Central memory CD8-positive, alpha-beta T cell (primary cell): ENCODE data around the gene ANTKMT.
"Not testable (repeated sequence)": the region's sequence is repeated elsewhere in the genome, so short reads cannot be mapped to it uniquely, and the experiment has no call there.

Experiments
- ATAC-seq: fragments of 150-1000 bp; cut with Tn5 transposase; replicated peaks from 2 replicates; pipeline ENCODE4 v1.10.0; 2022; ENCODE audit warnings: mild to moderate bottlenecking, moderate FRiP score, moderate number of reproducible peaks; ENCODE audit not compliant: poor library complexity, severe bottlenecking; ENCODE audit errors: extremely low read depth
- DNase-seq, 2 donors: peaks; one replicate each; pipeline ENCODE4 v3.0.0; 2021; ENCODE audit warnings: low spot score in 2 of 2
- H3K27ac Mint-ChIP-seq: one replicate; pipeline ENCODE4 v1.8.0; 2022; ENCODE audit warnings: low read depth, mild to moderate bottlenecking, moderate library complexity, mixed read lengths
- H3K27me3 Mint-ChIP-seq: one replicate; pipeline ENCODE4 v1.8.0; 2022; ENCODE audit warnings: mixed read lengths
- H3K36me3 Mint-ChIP-seq: one replicate; pipeline ENCODE4 v1.8.0; 2022; ENCODE audit warnings: mild to moderate bottlenecking, moderate library complexity, mixed read lengths; ENCODE audit not compliant: insufficient read depth
- H3K4me1 Mint-ChIP-seq: one replicate; pipeline ENCODE4 v1.8.0; 2022; ENCODE audit warnings: mixed read lengths
- H3K4me3 Mint-ChIP-seq: one replicate; pipeline ENCODE4 v1.8.0; 2022; ENCODE audit warnings: mild to moderate bottlenecking, moderate library complexity, mixed read lengths
- H3K9me3 Mint-ChIP-seq: one replicate; pipeline ENCODE4 v1.8.0; 2022; ENCODE audit warnings: mixed read lengths

The ANTKMT gene

GRCh38 chr16:707062-707538 lies 13.8 kb upstream of the ANTKMT start:
- no peak overlapping the region for H3K27ac Mint-ChIP-seq
- peaks cover 48% of the 10 kb centered on the region for H3K27me3 Mint-ChIP-seq
- no peaks in the 10 kb centered on the region for H3K9me3 Mint-ChIP-seq
- ATAC-seq (no peak), DNase-seq (no peak)
- no peak overlapping the region for H3K4me3 Mint-ChIP-seq
- peaks cover 4% of the 10 kb centered on the region for H3K36me3 Mint-ChIP-seq
- no peaks in the 10 kb centered on the region for H3K4me1 Mint-ChIP-seq

DNA sequence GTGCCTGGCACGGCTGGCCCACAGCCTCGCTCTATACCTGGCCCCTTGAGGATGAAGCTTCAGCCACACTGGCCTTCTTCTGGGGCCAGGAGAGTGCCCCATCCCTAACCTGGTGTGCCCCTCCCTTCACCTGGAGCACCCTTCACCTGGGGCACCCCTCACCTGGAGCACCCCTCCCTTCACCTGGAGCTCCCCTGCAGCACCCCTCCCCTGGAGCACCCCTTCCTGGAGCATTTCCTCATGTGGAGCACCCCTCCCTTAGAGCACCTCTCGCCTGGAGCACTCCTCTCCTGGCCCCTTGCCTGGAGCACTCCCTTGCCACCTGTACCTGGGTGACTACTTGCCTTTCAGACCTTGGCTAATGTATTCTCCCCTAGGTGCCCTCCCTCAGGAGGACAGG lies 12.9 kb upstream of the ANTKMT start:
- Mint-ChIP-seq H3K9me3 (no peaks in the 10 kb centered on the region), H3K27me3 (peaks cover 39% of the 10 kb centered on the region), H3K4me3 (peak overlapping the region; percentile 5), H3K36me3 (peaks cover 1% of the 10 kb centered on the region), H3K27ac (no peak overlapping the region), H3K4me1 (no peaks in the 10 kb centered on the region)
- no peak for DNase-seq
- ATAC-seq, result no peak

DNA sequence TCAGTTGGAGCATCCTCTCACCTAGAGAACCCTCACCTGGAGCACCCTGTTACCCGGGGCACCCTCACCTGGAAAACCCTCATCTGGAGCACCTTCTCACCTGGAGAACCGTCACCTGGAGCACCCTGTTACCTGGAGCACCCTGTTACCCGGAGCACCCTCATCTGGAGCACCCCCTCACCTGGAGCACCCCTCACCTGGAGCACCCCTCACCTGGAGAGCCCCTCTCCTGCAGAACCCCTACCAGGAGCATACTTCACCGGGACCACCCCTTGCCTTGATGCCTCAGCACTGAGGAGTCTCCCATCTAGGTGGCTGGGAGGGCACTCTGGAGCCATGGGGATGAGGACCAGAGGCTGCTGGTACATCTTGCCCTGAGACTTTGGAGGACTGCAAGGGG lies 12.0 kb upstream of the ANTKMT start:
- Mint-ChIP-seq H3K4me3 (no peak overlapping the region), H3K27ac (no peak overlapping the region), H3K9me3 (no peaks in the 10 kb centered on the region), H3K4me1 (no peaks in the 10 kb centered on the region), H3K27me3 (peaks cover 36% of the 10 kb centered on the region), H3K36me3 (peaks cover 1% of the 10 kb centered on the region)
- DNase-seq (no peak), ATAC-seq (no peak)

- no peak for ATAC-seq
- H3K4me1 Mint-ChIP-seq, result no peaks in the 10 kb centered on the region
- peaks cover 36% of the 10 kb centered on the region for H3K27me3 Mint-ChIP-seq
- no peak for DNase-seq
- H3K4me3 Mint-ChIP-seq, result no peak overlapping the region
- H3K9me3 Mint-ChIP-seq, result no peaks in the 10 kb centered on the region
- no peaks in the 10 kb centered on the region for H3K36me3 Mint-ChIP-seq
- H3K27ac Mint-ChIP-seq, result no peak overlapping the region
These were observed 11.1 kb upstream of the ANTKMT start for GRCh38 chr16:709566-710499.

- peaks cover 36% of the 10 kb centered on the region for H3K27me3 Mint-ChIP-seq
- no peak overlapping the region for H3K27ac Mint-ChIP-seq
- H3K4me1 Mint-ChIP-seq, result no peaks in the 10 kb centered on the region
- no peak overlapping the region for H3K4me3 Mint-ChIP-seq
- ATAC-seq (no peak), DNase-seq (no peak)
- H3K36me3 Mint-ChIP-seq, result no peaks in the 10 kb centered on the region
- H3K9me3 Mint-ChIP-seq, result no peaks in the 10 kb centered on the region
These were observed 10.4 kb upstream of the ANTKMT start for GRCh38 chr16:710500-711075.

DNA sequence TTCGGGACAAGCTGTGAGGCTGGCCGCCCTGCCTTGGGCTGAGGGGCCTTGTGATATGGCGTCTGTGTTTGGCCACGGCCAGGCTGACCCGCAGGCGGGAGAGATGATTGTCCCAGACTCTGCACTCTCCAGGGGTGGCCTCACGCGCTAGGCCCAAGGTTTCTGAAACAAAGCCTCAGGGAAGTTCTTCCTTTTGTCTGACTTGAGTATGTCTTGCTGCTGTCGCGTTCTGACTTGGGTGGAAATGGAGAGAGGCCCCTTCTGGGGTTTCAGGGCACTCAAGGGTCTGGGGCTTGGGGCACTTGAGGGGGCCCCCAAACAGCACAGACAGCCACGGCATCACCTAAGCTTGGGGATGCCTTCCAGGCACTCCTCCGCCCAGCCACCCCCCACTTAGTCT lies 9.9 kb upstream of the ANTKMT start:
- no peak overlapping the region for H3K4me3 Mint-ChIP-seq
- DNase-seq (no peak), ATAC-seq (no peak)
- no peak overlapping the region for H3K27ac Mint-ChIP-seq
- peaks cover 36% of the 10 kb centered on the region for H3K27me3 Mint-ChIP-seq
- H3K4me1 Mint-ChIP-seq, result peaks cover 2% of the 10 kb centered on the region
- no peaks in the 10 kb centered on the region for H3K36me3 Mint-ChIP-seq
- no peaks in the 10 kb centered on the region for H3K9me3 Mint-ChIP-seq

DNA sequence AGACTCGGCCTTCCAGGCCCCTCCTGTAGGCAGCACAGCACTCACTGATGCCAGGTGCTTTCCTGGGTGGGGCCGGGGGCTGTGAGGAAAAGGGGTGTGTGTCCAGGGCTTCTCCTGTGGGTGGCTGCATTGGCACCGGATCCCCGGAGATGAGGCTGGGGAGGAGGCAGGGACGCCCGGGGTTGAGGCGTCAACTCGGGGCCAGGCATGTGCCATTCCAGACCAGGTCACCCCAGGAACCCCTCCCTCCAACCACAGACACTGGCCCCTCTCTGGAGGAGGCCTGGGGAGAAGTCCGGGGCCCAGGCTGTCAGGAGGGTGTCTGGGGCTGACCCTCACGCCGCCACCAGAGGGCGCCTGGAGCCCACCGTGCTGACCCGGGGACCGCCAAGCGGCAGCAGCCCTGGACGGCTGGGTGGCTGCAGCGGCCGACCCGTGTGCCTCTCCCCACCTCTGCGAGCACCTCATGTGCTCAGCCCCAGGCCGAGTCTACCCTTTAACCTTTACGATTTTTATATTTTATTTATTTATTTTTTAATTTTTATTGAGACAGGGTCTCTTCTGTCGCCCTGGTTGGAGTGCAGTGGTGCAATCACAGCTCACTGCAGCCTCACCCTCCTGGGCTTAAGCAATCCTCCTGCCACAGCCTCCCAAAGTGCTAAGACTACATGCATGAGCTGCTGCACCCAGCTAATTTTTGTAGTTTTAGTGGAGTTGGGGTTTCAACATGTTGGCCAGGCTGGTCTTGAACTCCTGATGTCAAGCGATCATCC lies 9.2 kb upstream of the ANTKMT start:
- H3K27me3 Mint-ChIP-seq, result peaks cover 31% of the 10 kb centered on the region

DNA sequence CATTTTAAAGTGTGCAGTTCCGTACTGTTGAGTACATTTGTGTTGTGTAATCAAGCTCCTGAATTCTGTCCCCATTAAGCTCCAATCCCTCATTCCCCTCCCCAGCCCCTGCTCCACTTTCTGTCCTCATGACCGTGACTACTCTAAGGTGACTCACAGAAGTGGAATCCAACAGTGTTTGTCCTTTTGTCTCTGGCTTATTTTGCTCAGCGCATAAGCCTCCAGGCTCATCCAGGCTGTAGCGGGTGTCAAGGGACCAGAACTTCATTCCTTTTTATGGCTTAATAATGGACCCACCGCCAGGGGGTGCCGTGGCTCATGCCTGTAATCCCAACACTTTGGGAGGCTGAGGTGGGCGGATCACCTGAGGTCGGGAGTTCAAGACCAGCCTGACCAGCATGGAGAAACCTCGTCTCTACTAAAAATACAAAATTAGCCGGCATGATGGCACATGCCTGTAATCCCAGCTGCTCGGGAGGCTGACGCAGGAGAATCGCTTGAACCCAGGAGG lies 8.2 kb upstream of the ANTKMT start:
- not testable (repeated sequence) for H3K27ac Mint-ChIP-seq, H3K4me3 Mint-ChIP-seq, DNase-seq, H3K4me1 Mint-ChIP-seq, H3K36me3 Mint-ChIP-seq, H3K9me3 Mint-ChIP-seq, ATAC-seq
- peaks cover 23% of the 10 kb centered on the region for H3K27me3 Mint-ChIP-seq

More for the DNA sequence above, 9.2 kb upstream of the ANTKMT start:
- Mint-ChIP-seq H3K36me3 (no peaks in the 10 kb centered on the region), H3K4me3 (no peak overlapping the region), H3K9me3 (no peaks in the 10 kb centered on the region), H3K27ac (no peak overlapping the region), H3K4me1 (peaks cover 7% of the 10 kb centered on the region)
- DNase-seq (peak; percentile 66 to 74), ATAC-seq (peak; percentile 52)

GRCh38 chr16:714079-714478 lies 6.9 kb upstream of the ANTKMT start:
- Mint-ChIP-seq H3K4me1 (peaks cover 12% of the 10 kb centered on the region), H3K4me3 (no peak overlapping the region), H3K27me3 (peaks cover 10% of the 10 kb centered on the region), H3K27ac (no peak overlapping the region), H3K36me3 (no peaks in the 10 kb centered on the region), H3K9me3 (no peaks in the 10 kb centered on the region)
- no peak for DNase-seq
- no peak for ATAC-seq

GRCh38 chr16:714558-715476 lies 6.1 kb upstream of the ANTKMT start, which contains the start of gene METRN:
METRN (plus strand) TSS chr16:715118; CDS start chr16:715290, 172 bp downstream.
- Mint-ChIP-seq H3K4me3 (peak within 1 kb of the TSS; percentile 71), H3K27me3 (peaks cover 3% of the 10 kb centered on the region), H3K4me1 (peaks cover 19% of the 10 kb centered on the region), H3K36me3 (no peaks in the 10 kb centered on the region), H3K9me3 (no peaks in the 10 kb centered on the region), H3K27ac (no peak within 1 kb of the TSS)
- peak; percentile 88 for ATAC-seq
- DNase-seq, result peak; percentile 73 to 76

GRCh38 chr16:715477-716199 lies 5.3 kb upstream of the ANTKMT start:
- Mint-ChIP-seq H3K4me3 (peak overlapping the region; percentile 71), H3K9me3 (no peaks in the 10 kb centered on the region), H3K4me1 (peaks cover 27% of the 10 kb centered on the region), H3K36me3 (peaks cover 6% of the 10 kb centered on the region), H3K27me3 (no peaks in the 10 kb centered on the region), H3K27ac (no peak overlapping the region)
- DNase-seq (no peak), ATAC-seq (peak; percentile 4)
